Testis (tissue), 2 donors: ENCODE measurements around the gene YIPF1.

Experiments used
- POLR2A ChIP-seq: fragments of 450-650 bp; IDR thresholded peaks from one replicate; pipeline ENCODE4 v1.6.1; 2017; ENCODE audit warnings: antibody characterized with exemption, mild to moderate bottlenecking, moderate library complexity
- TF ChIP-seq, protein P1 (sequence below), 3 experiments: fragments of 450-650 bp in 2 of 3; fragments of 200-600 bp in 1 of 3; sonication (generic) in 1 of 3; IDR thresholded peaks; one replicate each; pipeline ENCODE4 v1.5.1; 2016 to 2019; ENCODE audit warnings: antibody characterized with exemption in 3 of 3, mild to moderate bottlenecking in 2 of 3, moderate library complexity in 1 of 3

- TF ChIP-seq, protein P1, sequence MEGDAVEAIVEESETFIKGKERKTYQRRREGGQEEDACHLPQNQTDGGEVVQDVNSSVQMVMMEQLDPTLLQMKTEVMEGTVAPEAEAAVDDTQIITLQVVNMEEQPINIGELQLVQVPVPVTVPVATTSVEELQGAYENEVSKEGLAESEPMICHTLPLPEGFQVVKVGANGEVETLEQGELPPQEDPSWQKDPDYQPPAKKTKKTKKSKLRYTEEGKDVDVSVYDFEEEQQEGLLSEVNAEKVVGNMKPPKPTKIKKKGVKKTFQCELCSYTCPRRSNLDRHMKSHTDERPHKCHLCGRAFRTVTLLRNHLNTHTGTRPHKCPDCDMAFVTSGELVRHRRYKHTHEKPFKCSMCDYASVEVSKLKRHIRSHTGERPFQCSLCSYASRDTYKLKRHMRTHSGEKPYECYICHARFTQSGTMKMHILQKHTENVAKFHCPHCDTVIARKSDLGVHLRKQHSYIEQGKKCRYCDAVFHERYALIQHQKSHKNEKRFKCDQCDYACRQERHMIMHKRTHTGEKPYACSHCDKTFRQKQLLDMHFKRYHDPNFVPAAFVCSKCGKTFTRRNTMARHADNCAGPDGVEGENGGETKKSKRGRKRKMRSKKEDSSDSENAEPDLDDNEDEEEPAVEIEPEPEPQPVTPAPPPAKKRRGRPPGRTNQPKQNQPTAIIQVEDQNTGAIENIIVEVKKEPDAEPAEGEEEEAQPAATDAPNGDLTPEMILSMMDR (IDR thresholded peaks at IDR 0.05), result no peak
- no peak for TF ChIP-seq POLR2A
These were observed 81.7 kb downstream of the YIPF1 start for GRCh38 chr1:53807916-53808315.
